ENCODE data around the gene CREB3L2. TPM values are rescaled to one million over a fixed set of nuclear protein-coding genes. Genes with fewer than 3 reads are reported as not detected.

The CREB3L2 gene
- polyA plus RNA-seq, 2 of the 4 experiments (the other 2 are of a cell fraction) = 16.3 to 32.2 TPM

- TF ChIP-seq HDAC2 (IDR thresholded peaks at IDR 0.05) (no peak), ZFP36 (IDR thresholded peaks at IDR 0.05; ENCODE audit: borderline replicate concordance, partially characterized antibody) (no peak), HEYL (CRISPR knock-in tag; IDR thresholded peaks at IDR 0.05) (no peak), PHF8 (IDR thresholded peaks at IDR 0.05; ENCODE audit: borderline replicate concordance, low read depth) (no peak), BCL3 (IDR thresholded peaks at IDR 0.05) (no peak), TFCP2L1 (CRISPR knock-in tag; IDR thresholded peaks at IDR 0.05) (no peak), EHMT2 (IDR thresholded peaks at IDR 0.05; ENCODE audit: low read depth) (no peak), POLR2AphosphoS2 (conservative IDR thresholded peaks at IDR 0.05; ENCODE audit: low read length) (no peak), NPAS2 (CRISPR knock-in tag; IDR thresholded peaks at IDR 0.05; ENCODE audit: borderline replicate concordance) (no peak), EP300 (IDR thresholded peaks at IDR 0.05) (no peak), ELK1 (IDR thresholded peaks at IDR 0.05; ENCODE audit: low read depth, low read length) (no peak), CHD4 (IDR thresholded peaks at IDR 0.05; ENCODE audit: borderline replicate concordance) (no peak)
- no peak overlapping the region for H3K4me3 ChIP-seq
- H3K4me2 ChIP-seq = peak overlapping the region; percentile 6; the same call in 1 of the 3 replicates
- 88% methylated on average over 4 of the region's 4 CpGs for WGBS (ENCODE audit: missing lambda C conversion rate)
- peaks cover 11% of the 10 kb centered on the region for H3K4me1 ChIP-seq
- POLR2A ChIA-PET = no interaction called here
- ATAC-seq = no peak
- no peak for DNase-seq (ENCODE audit: low read depth in 1 of 2, low spot score in 1 of 2)
- CTCF ChIA-PET = interaction anchor here (0.6 to 3.6 kb wide), 3 partner anchors 13 to 235 kb away, joined by 3 to 12 read pairs (median 7); no protein-coding TSS in a partner anchor
- no peak for FAIRE-seq
- H3K9me3 ChIP-seq = no peaks in the 10 kb centered on the region
- no peak overlapping the region for H3K27ac ChIP-seq
These were observed 110.8 kb downstream of the CREB3L2 start for GRCh38 chr7:137891016-137891655.

- Histone ChIP-seq H3K4me1 (peaks cover 11% of the 10 kb centered on the region), H3K9me3 (no peaks in the 10 kb centered on the region), H3K4me3 (no peak overlapping the region), H3K27ac (no peak overlapping the region), H3K4me2 (no peak overlapping the region)
- 73% methylated on average over 3 of the region's 3 CpGs for WGBS (ENCODE audit: missing lambda C conversion rate)
- DNase-seq (ENCODE audit: low read depth in 1 of 2, low spot score in 1 of 2) (no peak), ATAC-seq (no peak), FAIRE-seq (no peak)
- TF ChIP-seq SMC3 (IDR thresholded peaks at IDR 0.05) (no peak), SREBF2 (IDR thresholded peaks at IDR 0.05) (no peak), CHD4 (IDR thresholded peaks at IDR 0.05; ENCODE audit: borderline replicate concordance) (no peak), TFCP2L1 (CRISPR knock-in tag; IDR thresholded peaks at IDR 0.05) (no peak), PBX3 (IDR thresholded peaks at IDR 0.05) (no peak), ZNF302 (CRISPR knock-in tag; IDR thresholded peaks at IDR 0.05) (no peak), USF2 (IDR thresholded peaks at IDR 0.05) (no peak), KDM5A (IDR thresholded peaks at IDR 0.05) (no peak), RFX5 (IDR thresholded peaks at IDR 0.05) (no peak), MAX (IDR thresholded peaks at IDR 0.05) (no peak), BHLHE40 (IDR thresholded peaks at IDR 0.05; ENCODE audit: low read depth, low read length) (no peak), POLR2AphosphoS2 (conservative IDR thresholded peaks at IDR 0.05; ENCODE audit: low read length) (no peak), EHF (CRISPR knock-in tag; IDR thresholded peaks at IDR 0.05) (no peak), EP300 (IDR thresholded peaks at IDR 0.05) (no peak), CBX2 (IDR thresholded peaks at IDR 0.05; ENCODE audit: borderline replicate concordance, low read depth) (no peak), HOXA7 (CRISPR knock-in tag; IDR thresholded peaks at IDR 0.05) (no peak), FOSL2 (IDR thresholded peaks at IDR 0.05) (no peak), FOSL2 (CRISPR knock-in tag; IDR thresholded peaks at IDR 0.05) (no peak), NFE2L2 (conservative IDR thresholded peaks at IDR 0.05; ENCODE audit: low read length) (no peak), RCOR1 (IDR thresholded peaks at IDR 0.05; ENCODE audit: low read depth, low read length) (no peak), HOXB5 (CRISPR knock-in tag; IDR thresholded peaks at IDR 0.05) (no peak)
- ChIA-PET POLR2A (no interaction called here), CTCF (interaction anchor here (1.5 to 3.6 kb wide), 2 partner anchors 13 to 234 kb away, joined by 7 to 12 read pairs; no protein-coding TSS in a partner anchor)
These were observed 111.4 kb downstream of the CREB3L2 start for GRCh38 chr7:137890449-137890921.

Measured in A549 (cell line).